ENCODE measurements around the gene FAM193A.
A peak's percentile ranks its signal among the peaks of the same experiment; 100 is the strongest.

The FAM193A gene

DNA sequence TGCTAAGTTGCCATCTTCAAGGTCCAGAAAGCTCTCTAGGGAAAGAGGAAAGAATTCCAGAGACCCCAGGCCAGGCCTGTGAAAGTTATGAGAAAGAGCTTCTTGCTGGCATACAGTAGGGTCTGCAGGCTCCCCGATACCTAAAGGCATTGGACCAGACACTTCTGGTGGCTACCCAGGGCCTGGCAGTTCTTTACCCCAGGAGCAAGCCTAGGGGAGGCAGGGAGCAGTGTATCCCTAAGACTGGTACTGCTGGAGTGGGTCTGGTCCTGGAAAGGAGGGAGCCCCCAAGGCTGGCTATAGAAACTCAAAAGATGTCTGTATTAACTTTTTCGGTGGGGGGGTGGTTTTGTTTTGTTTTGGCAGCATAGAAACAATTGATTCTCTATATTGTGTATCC lies 19.8 kb upstream of the FAM193A start:
- Histone ChIP-seq H2AK5ac (ENCODE audit: low read length) (no peak overlapping the region), H3K27ac (ENCODE audit: low read depth, low read length) (no peak overlapping the region), H4K8ac (ENCODE audit: low read depth, low read length) (no peak overlapping the region), H3K36me3 (ENCODE audit: control insufficient read depth, insufficient read depth, low read length) (peaks cover 14% of the 10 kb centered on the region), H3K23ac (ENCODE audit: low read length) (no peak overlapping the region), H2BK15ac (replicated peaks; ENCODE audit: low read depth) (no peak overlapping the region), H2BK5ac (ENCODE audit: low read length) (no peak overlapping the region), H3K9ac (ENCODE audit: low read length) (no peak overlapping the region), H4K5ac (ENCODE audit: low read length) (no peak overlapping the region), H3K4me3 (ENCODE audit: low read length) (no peak overlapping the region), H3K18ac (ENCODE audit: low read length) (no peak overlapping the region), H2BK120ac (ENCODE audit: low read depth, low read length) (no peak overlapping the region), H3K27me3 (ENCODE audit: insufficient read depth, low read length, poor library complexity) (no peaks in the 10 kb centered on the region), H3K4ac (ENCODE audit: low read depth, low read length) (no peak overlapping the region), H3K79me1 (ENCODE audit: low read length) (no peaks in the 10 kb centered on the region), H3K56ac (ENCODE audit: low read length) (no peak overlapping the region), H3K4me2 (ENCODE audit: low read length) (no peak overlapping the region), H3K4me1 (ENCODE audit: control insufficient read depth, low read depth, low read length) (no peaks in the 10 kb centered on the region), H3K79me2 (ENCODE audit: control insufficient read depth, insufficient read depth, low read length) (no peaks in the 10 kb centered on the region)
- no peak for DNase-seq
- no CpG with 5 or more reads among the region's 2 CpGs for WGBS (ENCODE audit: extremely low coverage, insufficient coverage, low lambda C conversion rate)

DNA sequence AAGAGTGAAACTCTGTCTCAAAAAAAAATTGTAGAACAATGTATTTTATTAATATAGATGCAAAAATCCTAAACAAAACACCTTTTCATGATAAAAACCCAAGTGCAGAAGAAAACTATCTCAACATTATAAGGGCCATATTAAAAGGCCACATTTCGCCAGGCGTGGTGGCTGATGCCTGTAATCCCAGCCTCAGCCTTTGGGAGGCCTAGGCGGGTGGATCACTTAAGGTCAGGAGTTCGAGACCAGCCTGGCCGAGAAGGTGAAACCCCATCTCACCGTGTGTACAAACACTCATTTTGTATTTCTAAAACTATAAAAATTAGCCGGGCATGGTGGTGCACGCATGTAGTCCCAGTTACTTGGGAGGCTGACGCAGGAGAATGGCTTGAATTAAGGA lies 9.9 kb upstream of the FAM193A start:
- H3K56ac ChIP-seq (ENCODE audit: low read length): no peak overlapping the region
- H3K27ac ChIP-seq (ENCODE audit: low read depth, low read length): no peak overlapping the region
- H3K79me2 ChIP-seq (ENCODE audit: control insufficient read depth, insufficient read depth, low read length): no peaks in the 10 kb centered on the region
- H3K4me2 ChIP-seq (ENCODE audit: low read length): no peak overlapping the region
- DNase-seq: no peak
- no peak overlapping the region for H3K18ac ChIP-seq (ENCODE audit: low read length)
- H3K79me1 ChIP-seq (ENCODE audit: low read length): no peaks in the 10 kb centered on the region
- H2BK5ac ChIP-seq (ENCODE audit: low read length): no peak overlapping the region
- no peak overlapping the region for H4K5ac ChIP-seq (ENCODE audit: low read length)
- no CpG with 5 or more reads among the region's 9 CpGs for WGBS (ENCODE audit: extremely low coverage, insufficient coverage, low lambda C conversion rate)
- H2AK5ac ChIP-seq (ENCODE audit: low read length): no peak overlapping the region
- no peak overlapping the region for H3K23ac ChIP-seq (ENCODE audit: low read length)
- no peaks in the 10 kb centered on the region for H3K4me1 ChIP-seq (ENCODE audit: control insufficient read depth, low read depth, low read length)
- H3K36me3 ChIP-seq (ENCODE audit: control insufficient read depth, insufficient read depth, low read length): no peaks in the 10 kb centered on the region
- no peaks in the 10 kb centered on the region for H3K27me3 ChIP-seq (ENCODE audit: insufficient read depth, low read length, poor library complexity)
- no peak overlapping the region for H2BK15ac ChIP-seq (replicated peaks; ENCODE audit: low read depth)
- no peak overlapping the region for H3K9ac ChIP-seq (ENCODE audit: low read length)
- no peak overlapping the region for H4K8ac ChIP-seq (ENCODE audit: low read depth, low read length)
- no peak overlapping the region for H3K4ac ChIP-seq (ENCODE audit: low read depth, low read length)
- H2BK120ac ChIP-seq (ENCODE audit: low read depth, low read length): no peak overlapping the region
- no peak overlapping the region for H3K4me3 ChIP-seq (ENCODE audit: low read length)

DNA sequence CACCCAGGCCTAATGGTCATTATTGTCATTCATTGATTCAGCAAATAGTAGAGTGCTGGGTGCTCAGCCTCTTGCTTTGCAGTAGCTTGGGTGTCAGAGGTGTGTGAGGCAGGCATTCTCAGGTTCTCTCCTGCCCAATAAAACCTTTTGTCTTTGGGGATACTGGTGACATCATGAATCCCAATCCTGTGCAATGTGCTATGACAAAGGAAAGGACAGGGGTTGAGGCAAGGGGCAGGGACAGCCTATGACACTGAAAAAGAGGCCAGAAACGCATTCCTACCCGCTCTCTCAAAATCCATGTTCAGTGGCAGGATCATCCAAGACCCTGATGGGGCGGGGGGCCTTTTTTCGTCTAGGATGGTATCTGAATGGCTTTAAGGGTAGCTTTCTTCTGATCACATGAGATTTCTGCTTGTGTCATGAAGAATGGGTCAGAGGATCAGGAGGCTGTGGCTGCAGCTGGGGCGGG lies 1.5 kb upstream of the FAM193A start:
- Histone ChIP-seq H3K27ac (ENCODE audit: low read depth, low read length) (peak overlapping the region; percentile 95), H3K4ac (ENCODE audit: low read depth, low read length) (peak overlapping the region; percentile 93), H3K4me1 (ENCODE audit: control insufficient read depth, low read depth, low read length) (no peaks in the 10 kb centered on the region), H3K79me2 (ENCODE audit: control insufficient read depth, insufficient read depth, low read length) (peaks cover 27% of the 10 kb centered on the region), H3K27me3 (ENCODE audit: insufficient read depth, low read length, poor library complexity) (no peaks in the 10 kb centered on the region), H2BK5ac (ENCODE audit: low read length) (no peak overlapping the region), H2AK5ac (ENCODE audit: low read length) (no peak overlapping the region), H3K4me2 (ENCODE audit: low read length) (no peak overlapping the region), H3K79me1 (ENCODE audit: low read length) (no peaks in the 10 kb centered on the region), H4K8ac (ENCODE audit: low read depth, low read length) (no peak overlapping the region), H3K56ac (ENCODE audit: low read length) (peak overlapping the region; percentile 97), H2BK15ac (replicated peaks; ENCODE audit: low read depth) (no peak overlapping the region), H3K18ac (ENCODE audit: low read length) (no peak overlapping the region), H3K9ac (ENCODE audit: low read length) (peak overlapping the region; percentile 98), H4K5ac (ENCODE audit: low read length) (no peak overlapping the region), H3K36me3 (ENCODE audit: control insufficient read depth, insufficient read depth, low read length) (no peaks in the 10 kb centered on the region), H3K23ac (ENCODE audit: low read length) (no peak overlapping the region), H3K4me3 (ENCODE audit: low read length) (no peak overlapping the region), H2BK120ac (ENCODE audit: low read depth, low read length) (no peak overlapping the region)
- WGBS (ENCODE audit: extremely low coverage, insufficient coverage, low lambda C conversion rate): no CpG with 5 or more reads among the region's 5 CpGs
- DNase-seq: peak; percentile 45

DNA sequence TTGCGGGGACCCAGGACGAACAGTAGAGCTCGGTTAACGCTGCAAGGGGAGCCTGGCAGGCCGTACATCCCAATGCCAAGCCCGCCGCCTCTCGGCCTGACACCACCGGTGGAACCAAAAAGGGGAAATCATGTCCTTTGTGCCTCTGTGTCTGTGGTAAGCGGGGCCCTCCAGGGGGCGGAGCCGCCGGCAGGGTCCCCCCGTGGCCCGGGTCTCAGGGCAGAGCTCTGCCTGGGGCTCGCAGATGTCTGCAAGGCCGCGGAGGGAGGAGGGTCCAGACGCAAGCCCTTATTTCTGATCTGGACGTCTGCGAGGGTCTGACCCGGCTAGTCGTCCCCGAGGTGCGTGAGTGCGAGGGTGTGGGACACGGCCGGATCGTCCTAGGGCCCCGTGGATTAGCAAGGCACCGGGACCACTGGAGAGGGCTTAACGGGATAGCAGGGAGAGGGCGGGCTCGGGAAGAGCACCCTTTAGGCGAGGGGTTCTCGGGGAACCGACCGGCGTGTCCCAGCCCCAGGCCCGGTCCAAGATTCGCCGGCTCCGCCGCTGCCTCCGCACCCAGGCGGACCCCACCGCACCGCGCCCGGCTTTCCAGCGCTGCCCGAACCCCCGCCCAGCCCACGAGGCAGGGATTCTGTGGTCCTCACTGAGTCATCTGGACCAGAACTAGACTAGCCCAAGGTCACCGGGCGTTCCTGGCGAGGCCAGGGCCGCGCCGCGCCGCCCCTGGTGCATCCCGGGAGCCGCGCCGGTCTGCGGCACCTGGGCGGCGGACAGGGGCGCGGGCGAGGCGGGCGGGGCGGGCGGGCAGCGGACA lies 863 bp upstream of the FAM193A start:
- peak overlapping the region; percentile 78 for H4K8ac ChIP-seq (ENCODE audit: low read depth, low read length)
- peak overlapping the region; percentile 68 for H3K4me3 ChIP-seq (ENCODE audit: low read length)
- peak overlapping the region; percentile 97 for H3K56ac ChIP-seq (ENCODE audit: low read length)
- H3K9ac ChIP-seq (ENCODE audit: low read length): peak overlapping the region; percentile 98
- H2BK120ac ChIP-seq (ENCODE audit: low read depth, low read length): peak overlapping the region; percentile 37
- no peak overlapping the region for H4K5ac ChIP-seq (ENCODE audit: low read length)
- no CpG with 5 or more reads among the region's 77 CpGs for WGBS (ENCODE audit: extremely low coverage, insufficient coverage, low lambda C conversion rate)
- H3K79me2 ChIP-seq (ENCODE audit: control insufficient read depth, insufficient read depth, low read length): peaks cover 32% of the 10 kb centered on the region
- no peak overlapping the region for H2AK5ac ChIP-seq (ENCODE audit: low read length)
- no peak overlapping the region for H2BK15ac ChIP-seq (replicated peaks; ENCODE audit: low read depth)
- H3K4me2 ChIP-seq (ENCODE audit: low read length): peak overlapping the region; percentile 95
- H2BK5ac ChIP-seq (ENCODE audit: low read length): peak overlapping the region; percentile 65
- H3K4me1 ChIP-seq (ENCODE audit: control insufficient read depth, low read depth, low read length): no peaks in the 10 kb centered on the region
- peak; percentile 72 for DNase-seq
- H3K27me3 ChIP-seq (ENCODE audit: insufficient read depth, low read length, poor library complexity): no peaks in the 10 kb centered on the region
- H3K27ac ChIP-seq (ENCODE audit: low read depth, low read length): peak overlapping the region; percentile 95
- H3K18ac ChIP-seq (ENCODE audit: low read length): peak overlapping the region; percentile 92
- peak overlapping the region; percentile 93 for H3K4ac ChIP-seq (ENCODE audit: low read depth, low read length)
- H3K79me1 ChIP-seq (ENCODE audit: low read length): no peaks in the 10 kb centered on the region
- no peaks in the 10 kb centered on the region for H3K36me3 ChIP-seq (ENCODE audit: control insufficient read depth, insufficient read depth, low read length)
- peak overlapping the region; percentile 15 for H3K23ac ChIP-seq (ENCODE audit: low read length)

DNA sequence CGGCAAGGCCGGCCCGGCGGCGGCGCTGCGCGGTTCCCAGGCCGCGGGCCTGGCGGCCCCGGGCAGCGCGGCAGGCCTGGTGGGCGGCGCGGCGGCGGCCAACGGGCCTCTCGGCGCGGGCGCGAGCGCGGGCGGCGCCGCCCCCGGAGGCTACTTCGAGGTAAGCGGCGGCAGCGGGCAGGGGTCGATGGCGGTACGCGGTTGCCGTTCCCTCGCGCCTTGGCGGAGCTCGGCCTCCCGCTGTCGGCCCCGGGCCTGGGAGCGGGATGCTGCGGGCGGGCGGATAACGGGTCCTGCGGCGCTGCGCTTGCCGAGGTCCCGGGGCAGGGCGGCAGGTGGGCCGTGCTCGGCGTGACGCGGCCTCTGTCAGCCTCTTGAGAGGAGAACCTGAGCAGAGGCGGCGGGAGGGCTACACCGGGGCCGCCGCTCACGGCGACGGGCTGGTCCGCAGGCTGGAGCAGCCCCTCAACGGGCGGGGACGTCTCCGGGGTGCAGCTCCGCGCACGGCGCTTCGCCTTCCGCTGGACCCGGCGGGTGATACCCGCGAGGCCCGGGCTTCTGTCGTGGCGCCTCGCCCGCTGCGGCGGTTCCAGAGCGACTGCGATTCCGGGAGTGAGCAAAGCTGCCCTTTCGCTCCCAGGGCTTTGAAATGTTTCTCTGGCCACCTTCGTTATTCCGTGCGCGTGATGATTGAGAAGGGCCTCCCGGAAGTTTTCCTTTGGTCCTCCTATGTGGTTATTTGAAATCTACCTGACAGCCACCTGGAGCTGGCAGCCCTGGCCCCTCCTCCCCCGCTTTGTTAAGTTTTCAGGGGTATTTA lies 774 bp downstream of the FAM193A start:
- DNase-seq: peak; percentile 61
- Histone ChIP-seq H3K23ac (ENCODE audit: low read length) (peak overlapping the region; percentile 89), H4K8ac (ENCODE audit: low read depth, low read length) (no peak overlapping the region), H3K27ac (ENCODE audit: low read depth, low read length) (peak overlapping the region; percentile 87), H3K4me3 (ENCODE audit: low read length) (peak overlapping the region; percentile 93), H4K5ac (ENCODE audit: low read length) (no peak overlapping the region), H3K36me3 (ENCODE audit: control insufficient read depth, insufficient read depth, low read length) (no peaks in the 10 kb centered on the region), H2BK15ac (replicated peaks; ENCODE audit: low read depth) (no peak overlapping the region), H3K79me2 (ENCODE audit: control insufficient read depth, insufficient read depth, low read length) (peaks cover 46% of the 10 kb centered on the region), H3K9ac (ENCODE audit: low read length) (peak overlapping the region; percentile 77), H3K4me1 (ENCODE audit: control insufficient read depth, low read depth, low read length) (no peaks in the 10 kb centered on the region), H3K18ac (ENCODE audit: low read length) (peak overlapping the region; percentile 99), H3K79me1 (ENCODE audit: low read length) (no peaks in the 10 kb centered on the region), H3K27me3 (ENCODE audit: insufficient read depth, low read length, poor library complexity) (no peaks in the 10 kb centered on the region), H3K4me2 (ENCODE audit: low read length) (peak overlapping the region; percentile 28), H2AK5ac (ENCODE audit: low read length) (no peak overlapping the region), H3K56ac (ENCODE audit: low read length) (peak overlapping the region; percentile 85), H2BK5ac (ENCODE audit: low read length) (no peak overlapping the region), H2BK120ac (ENCODE audit: low read depth, low read length) (peak overlapping the region; percentile 93), H3K4ac (ENCODE audit: low read depth, low read length) (peak overlapping the region; percentile 96)
- no CpG with 5 or more reads among the region's 103 CpGs for WGBS (ENCODE audit: extremely low coverage, insufficient coverage, low lambda C conversion rate)

All from mesendoderm (in vitro differentiated cells).